ENCODE results near the gene RNU1-3.
"Not testable (repeated sequence)": the region's sequence is repeated elsewhere in the genome, so short reads cannot be mapped to it uniquely, and the experiment has no call there.

Gene RNU1-3

GRCh38 chr1:16693449-16694307 is 26.9 kb upstream of the RNU1-3 start:
- DNase-seq (ENCODE audit: low spot score) = not testable (repeated sequence)

GRCh38 chr1:16692717-16693448 is 26.1 kb upstream of the RNU1-3 start:
- DNase-seq (ENCODE audit: low spot score) = not testable (repeated sequence)

- not testable (repeated sequence) for DNase-seq (ENCODE audit: low spot score)
These were observed 25.5 kb upstream of the RNU1-3 start for GRCh38 chr1:16692283-16692682.

GRCh38 chr1:16690971-16691682 is 24.4 kb upstream of the RNU1-3 start:
- not testable (repeated sequence) for DNase-seq (ENCODE audit: low spot score)

- not testable (repeated sequence) for DNase-seq (ENCODE audit: low spot score)
These were observed 20.5 kb upstream of the RNU1-3 start for GRCh38 chr1:16687132-16687800.

- not testable (repeated sequence) for DNase-seq (ENCODE audit: low spot score)
These were observed 19.0 kb upstream of the RNU1-3 start for GRCh38 chr1:16685445-16686371.

- not testable (repeated sequence) for DNase-seq (ENCODE audit: low spot score)
These were observed 18.1 kb upstream of the RNU1-3 start for GRCh38 chr1:16684738-16685337.

GRCh38 chr1:16684152-16684551 is 17.4 kb upstream of the RNU1-3 start:
- not testable (repeated sequence) for DNase-seq (ENCODE audit: low spot score)

- DNase-seq (ENCODE audit: low spot score) = not testable (repeated sequence)
These were observed 16.1 kb upstream of the RNU1-3 start for GRCh38 chr1:16682803-16683202.

GRCh38 chr1:16680366-16680765 is 13.6 kb upstream of the RNU1-3 start:
- DNase-seq (ENCODE audit: low spot score) = not testable (repeated sequence)

- DNase-seq (ENCODE audit: low spot score) = peak; percentile 20
These were observed 11.0 kb upstream of the RNU1-3 start for GRCh38 chr1:16677552-16678431.

- not testable (repeated sequence) for DNase-seq (ENCODE audit: low spot score)
These were observed 10.1 kb upstream of the RNU1-3 start for GRCh38 chr1:16676661-16677523.

- not testable (repeated sequence) for DNase-seq (ENCODE audit: low spot score)
These were observed 8.4 kb upstream of the RNU1-3 start for GRCh38 chr1:16675118-16675510.

- DNase-seq (ENCODE audit: low spot score) = not testable (repeated sequence)
These were observed 7.2 kb upstream of the RNU1-3 start for GRCh38 chr1:16673976-16674375.

- not testable (repeated sequence) for DNase-seq (ENCODE audit: low spot score)
These were observed 912 bp downstream of the RNU1-3 start for GRCh38 chr1:16665836-16666235.

GRCh38 chr1:16658234-16658633 is 8.5 kb downstream of the RNU1-3 start:
- not testable (repeated sequence) for DNase-seq (ENCODE audit: low spot score)

- not testable (repeated sequence) for DNase-seq (ENCODE audit: low spot score)
These were observed 9.6 kb downstream of the RNU1-3 start for GRCh38 chr1:16656981-16657683.

- not testable (repeated sequence) for DNase-seq (ENCODE audit: low spot score)
These were observed 10.2 kb downstream of the RNU1-3 start for GRCh38 chr1:16656574-16656973.

All from kidney capillary endothelial cell (primary cell).